IMR-90 (cell line): ENCODE results near the gene ACOXL. TPM values are rescaled to one million over a fixed set of nuclear protein-coding genes. Genes with fewer than 3 reads are reported as not detected.

Experiments used
- ATAC-seq: fragments of 200-7000 bp; cut with Tn5 transposase; 2 replicates; pipeline ENCODE4 v1.9.1; 2020; ENCODE audit warnings: low read depth, mild to moderate bottlenecking, moderate library complexity
- BruUV-seq: library from RNA; stranded (reverse); fragments of 400-500 nt; replicated peaks from 2 replicates; lab custom pipeline; 2021; lab: Mats Ljungman, UMichigan
- CTCF ChIA-PET: fragments of 300-600 bp; formaldehyde crosslinking; extraction: SDS; loops from one replicate; lab custom pipeline; 2021; ENCODE audit warnings: antibody characterized with exemption; lab: Yijun Ruan, JAX
- POLR2A ChIA-PET: fragments of 300-600 bp; sonication (Branson Sonifier 250); formaldehyde crosslinking; loops from one replicate; lab custom pipeline; 2022; ENCODE audit warnings: antibody characterized with exemption; ENCODE audit not compliant: unreplicated experiment; lab: Charles Lee
- DNase-seq: peaks from one replicate; pipeline ENCODE4 v3.0.0; 2013
- H2AFZ ChIP-seq: replicated peaks from 2 replicates; pipeline ENCODE3; 2013; ENCODE audit warnings: low read length, mild to moderate bottlenecking; ENCODE audit not compliant: poor library complexity
- H2AK5ac ChIP-seq: 2 replicates; pipeline ENCODE4 v1.6.1; 2013; ENCODE audit warnings: low read depth, low read length, inconsistent platforms
- H2AK9ac ChIP-seq: replicated peaks from 2 replicates; pipeline ENCODE3; 2013; ENCODE audit warnings: mild to moderate bottlenecking, low read depth, low read length, moderate library complexity; ENCODE audit not compliant: poor library complexity
- H2BK120ac ChIP-seq: 2 replicates; pipeline ENCODE4 v1.6.1; 2013; ENCODE audit warnings: low read depth, low read length, inconsistent platforms
- H2BK15ac ChIP-seq: 3 replicates; pipeline ENCODE4 v1.6.1; 2013; ENCODE audit warnings: low read depth, low read length, inconsistent platforms
- H2BK20ac ChIP-seq: 2 replicates; pipeline ENCODE4 v1.6.1; 2013; ENCODE audit warnings: low read depth, mild to moderate bottlenecking, inconsistent platforms, low read length, moderate library complexity
- H2BK5ac ChIP-seq: 2 replicates; pipeline ENCODE4 v1.6.1; 2013; ENCODE audit warnings: mild to moderate bottlenecking, low read depth, low read length, inconsistent platforms; ENCODE audit not compliant: poor library complexity, severe bottlenecking
- H3K14ac ChIP-seq: replicated peaks from 2 replicates; pipeline ENCODE4 v1.6.1; 2013; ENCODE audit warnings: low read depth, low read length, inconsistent platforms
- H3K18ac ChIP-seq: 2 replicates; pipeline ENCODE4 v1.6.1; 2013; ENCODE audit warnings: low read depth, low read length, control low read depth
- H3K23ac ChIP-seq: 2 replicates; pipeline ENCODE4 v1.6.1; 2013; ENCODE audit warnings: low read depth, low read length, inconsistent platforms
- H3K27ac ChIP-seq: 2 replicates; pipeline ENCODE4 v1.5.1; 2013; ENCODE audit warnings: mild to moderate bottlenecking, control low read depth, low read length; ENCODE audit not compliant: insufficient read depth
- H3K27me3 ChIP-seq: 2 replicates; pipeline ENCODE4 v1.6.1; 2013; ENCODE audit warnings: low read length; ENCODE audit not compliant: control insufficient read depth, insufficient read depth
- H3K36me3 ChIP-seq: 2 replicates; pipeline ENCODE4 v1.6.1; 2013; ENCODE audit warnings: low read length, mixed read lengths; ENCODE audit not compliant: control insufficient read depth, insufficient read depth
- H3K4ac ChIP-seq: 2 replicates; pipeline ENCODE4 v1.6.1; 2013; ENCODE audit warnings: low read depth, low read length, inconsistent platforms
- H3K4me1 ChIP-seq: 2 replicates; pipeline ENCODE4 v1.6.1; 2013; ENCODE audit warnings: low read length, mixed read lengths; ENCODE audit not compliant: control insufficient read depth, insufficient read depth
- H3K4me2 ChIP-seq: 2 replicates; pipeline ENCODE4 v1.6.1; 2013; ENCODE audit warnings: low read depth, mild to moderate bottlenecking, control low read depth, low read length, moderate library complexity
- H3K4me3 ChIP-seq: 2 replicates; pipeline ENCODE4 v1.5.1; 2013; ENCODE audit warnings: low read depth, mild to moderate bottlenecking, control low read depth, low read length, moderate library complexity; ENCODE audit not compliant: insufficient read depth
- H3K56ac ChIP-seq: 2 replicates; pipeline ENCODE4 v1.6.1; 2013; ENCODE audit warnings: low read length, inconsistent platforms; ENCODE audit not compliant: insufficient read depth; ENCODE audit errors: extremely low read depth
- H3K79me1 ChIP-seq, 2 experiments: 2 replicates each; pipeline ENCODE4 v1.6.1; 2013; ENCODE audit warnings: low read length in 2 of 2, inconsistent platforms in 1 of 2, low read depth in 1 of 2
- H3K9ac ChIP-seq: 2 replicates; pipeline ENCODE4 v1.6.1; 2013; ENCODE audit warnings: low read depth, low read length, control low read depth
- H3K9me1 ChIP-seq: 2 replicates; pipeline ENCODE4 v1.6.1; 2013; ENCODE audit warnings: low read length, inconsistent platforms; ENCODE audit not compliant: insufficient read depth
- H3K9me3 ChIP-seq: 2 replicates; pipeline ENCODE4 v1.6.1; 2013; ENCODE audit warnings: low read length; ENCODE audit not compliant: control insufficient read depth, insufficient read depth
- H4K20me1 ChIP-seq: 2 replicates; pipeline ENCODE4 v1.6.1; 2013; ENCODE audit warnings: low read length, inconsistent platforms; ENCODE audit not compliant: insufficient read depth
- H4K5ac ChIP-seq: 2 replicates; pipeline ENCODE4 v1.6.1; 2013; ENCODE audit warnings: mild to moderate bottlenecking, low read depth, low read length, control low read depth
- H4K8ac ChIP-seq, 2 experiments: 2 replicates each; pipeline ENCODE4 v1.6.1; 2013; ENCODE audit warnings: low read depth in 2 of 2, low read length in 2 of 2, control low read depth in 1 of 2, inconsistent platforms in 1 of 2
- H4K91ac ChIP-seq: 2 replicates; pipeline ENCODE4 v1.6.1; 2013; ENCODE audit warnings: low read depth, low read length, inconsistent platforms; ENCODE audit not compliant: insufficient read depth
- BHLHE40 ChIP-seq: fragments of 150-350 bp; IDR thresholded peaks from 2 replicates; pipeline ENCODE4 v1.6.1; 2016; ENCODE audit warnings: mild to moderate bottlenecking, low read depth, low read length
- CEBPB ChIP-seq: IDR thresholded peaks from 2 replicates; pipeline ENCODE4 v1.6.1; 2012; ENCODE audit warnings: low read depth, low read length, improper control_type of control experiment
- CHD1 ChIP-seq: IDR thresholded peaks from 2 replicates; pipeline ENCODE4 v1.6.1; 2012; ENCODE audit warnings: low read depth, low read length, improper control_type of control experiment
- FOS ChIP-seq: fragments of 150-350 bp; IDR thresholded peaks from 2 replicates; pipeline ENCODE4 v1.6.1; 2016; ENCODE audit warnings: low read depth, low read length
- MAFK ChIP-seq: IDR thresholded peaks from 2 replicates; pipeline ENCODE4 v1.6.1; 2012; ENCODE audit warnings: low read depth, low read length, improper control_type of control experiment
- MAZ ChIP-seq: IDR thresholded peaks from 2 replicates; pipeline ENCODE4 v1.6.1; 2012; ENCODE audit warnings: low read depth, mild to moderate bottlenecking, low read length, improper control_type of control experiment, moderate library complexity, borderline replicate concordance
- MXI1 ChIP-seq: IDR thresholded peaks from 2 replicates; pipeline ENCODE4 v1.6.1; 2012; ENCODE audit warnings: low read depth, mild to moderate bottlenecking, low read length, moderate library complexity, borderline replicate concordance
- NFE2L2 ChIP-seq: fragments of 150-350 bp; IDR thresholded peaks from 2 replicates; pipeline ENCODE4 v1.6.1; 2016; ENCODE audit warnings: low read depth, mild to moderate bottlenecking, low read length
- RAD21 ChIP-seq: IDR thresholded peaks from 2 replicates; pipeline ENCODE4 v1.6.1; 2012; ENCODE audit warnings: low read length, improper control_type of control experiment
- RFX5 ChIP-seq: IDR thresholded peaks from 2 replicates; pipeline ENCODE4 v1.8.0; 2012; ENCODE audit warnings: low read depth, mild to moderate bottlenecking, low read length, moderate library complexity
- WGBS, 2 experiments: methylation state at CpG; one replicate each; pipeline versions ENCODE4 v1.1.5 to v1.1.7; 2013; ENCODE audit warnings: missing lambda C conversion rate in 2 of 2; ENCODE audit not compliant: insufficient read length in 1 of 2; ENCODE audit errors: extremely low coverage in 2 of 2; 5-methylcytosine and 5-hydroxymethylcytosine counted together
- dilution Hi-C: fragments of 300-500 bp; cut with HindIII; formaldehyde crosslinking; loops from one replicate; pipeline ENCODE4 v1.14.3; 2018; ENCODE audit warnings: low sequenced_read_pairs; ENCODE audit not compliant: unreplicated experiment
- in situ Hi-C: fragments of 300-500 bp; cut with MboI; formaldehyde crosslinking; loops from 3 replicates; pipeline ENCODE4 v1.14.3; 2019; ENCODE audit warnings: low sequenced_read_pairs, inconsistent platforms, mixed read lengths
- intact Hi-C: fragments of 100-400 bp; cut with micrococcal nuclease; formaldehyde crosslinking; loops from 2 replicates; pipeline ENCODE4 v1.10.0; 2022
- polyA plus RNA-seq, 3 experiments: library from polyadenylated mRNA; depleted of rRNA; stranded (reverse); fragments of >200 nt; gene quantifications; 2 replicates each; pipeline ENCODE4 v1.2.3, GENCODE V29; 2012; ENCODE audit warnings: low replicate concordance in 1 of 3
- total RNA-seq: library from RNA; depleted of rRNA; stranded (reverse); fragments of >200 nt; gene quantifications from 2 replicates; pipeline ENCODE4 v1.2.3, GENCODE V29; 2012

Gene ACOXL
- total and polyA plus RNA-seq, 2 of the 4 experiments (the other 2 are of a cell fraction), result not detected

GRCh38 chr2:111052621-111053020 lies 320.2 kb downstream of the ACOXL start:
- H2BK15ac ChIP-seq, result no peak overlapping the region
- H3K79me1 ChIP-seq, result no peaks in the 10 kb centered on the region
- no peak overlapping the region for H2AK5ac ChIP-seq
- no peak overlapping the region for H4K5ac ChIP-seq
- no peak overlapping the region for H2AFZ ChIP-seq
- no peak overlapping the region for H3K9ac ChIP-seq
- no peak overlapping the region for H3K4me2 ChIP-seq
- H2BK20ac ChIP-seq, result no peak overlapping the region
- dilution Hi-C loops (no loop called here), intact Hi-C loops (no loop called here), in situ Hi-C loops (no loop called here)
- H3K27ac ChIP-seq, result no peak overlapping the region
- TF ChIP-seq BHLHE40 (no peak), RAD21 (no peak), MXI1 (no peak), FOS (no peak), CEBPB (no peak), CHD1 (no peak), NFE2L2 (no peak), MAFK (no peak), MAZ (no peak), RFX5 (no peak)
- H3K9me1 ChIP-seq, result no peaks in the 10 kb centered on the region
- ChIA-PET CTCF (no interaction called here), POLR2A (no interaction called here)
- no peak overlapping the region for H3K14ac ChIP-seq
- no peak overlapping the region for H4K91ac ChIP-seq
- H2BK5ac ChIP-seq, result no peak overlapping the region
- no TSS peak for BruUV-seq
- no peaks in the 10 kb centered on the region for H3K9me3 ChIP-seq
- ATAC-seq (no peak), DNase-seq (no peak)
- H2BK120ac ChIP-seq, result no peak overlapping the region
- H4K20me1 ChIP-seq, result no peaks in the 10 kb centered on the region
- H4K8ac ChIP-seq, result no peak overlapping the region
- H3K4me1 ChIP-seq, result no peaks in the 10 kb centered on the region
- no peak overlapping the region for H3K56ac ChIP-seq
- H3K23ac ChIP-seq, result no peak overlapping the region
- WGBS, 2 experiments, result 83% methylated on average over 1 of the region's 6 CpGs; no CpG with 5 or more reads in 1 of the 2 experiments
- no peak overlapping the region for H3K4ac ChIP-seq
- H3K18ac ChIP-seq, result no peak overlapping the region
- no peaks in the 10 kb centered on the region for H3K36me3 ChIP-seq
- H3K4me3 ChIP-seq, result no peak overlapping the region
- H2AK9ac ChIP-seq, result no peak overlapping the region
- H3K27me3 ChIP-seq, result peaks cover 46% of the 10 kb centered on the region
